Progenitor cell of endocrine pancreas (in vitro differentiated cells): ENCODE results near the gene HLA-E. TPM values are rescaled to one million over a fixed set of nuclear protein-coding genes. Genes with fewer than 3 reads are reported as not detected.
A peak's percentile ranks its signal among the peaks of the same experiment; 100 is the strongest.
"Not testable (repeated sequence)": the region's sequence is repeated elsewhere in the genome, so short reads cannot be mapped to it uniquely, and the experiment has no call there.

Experiments used
- DNase-seq: peaks from one replicate; pipeline ENCODE4 v3.0.0; 2021; ENCODE audit warnings: low spot score; ENCODE audit not compliant: unreplicated experiment
- H3K27ac Mint-ChIP-seq: 2 replicates; pipeline ENCODE4 v1.8.0; 2021; ENCODE audit warnings: mild to moderate bottlenecking, moderate library complexity, mixed read lengths
- H3K27me3 Mint-ChIP-seq: 2 replicates; pipeline ENCODE4 v1.8.0; 2021; ENCODE audit warnings: mixed read lengths
- H3K36me3 Mint-ChIP-seq: 2 replicates; pipeline ENCODE4 v1.8.0; 2022; ENCODE audit warnings: mixed read lengths; ENCODE audit not compliant: insufficient read depth
- H3K4me1 Mint-ChIP-seq: 2 replicates; pipeline ENCODE4 v1.8.0; 2021; ENCODE audit warnings: low read depth, mixed read lengths
- H3K4me3 Mint-ChIP-seq: 2 replicates; pipeline ENCODE4 v1.8.0; 2021; ENCODE audit warnings: low read depth, mild to moderate bottlenecking, moderate library complexity, mixed read lengths
- H3K9me3 Mint-ChIP-seq: 2 replicates; pipeline ENCODE4 v1.8.0; 2021; ENCODE audit warnings: low read depth, mixed read lengths
- CTCF ChIP-seq: fragments of 200-600 bp; sonication (generic); IDR thresholded peaks from one replicate; pipeline ENCODE4 v1.5.0; 2021; ENCODE audit warnings: antibody characterized with exemption, mild to moderate bottlenecking; ENCODE audit not compliant: unreplicated experiment
- total RNA-seq: library from RNA; stranded (reverse); gene quantifications from 2 replicates; pipeline ENCODE4 v1.2.1, GENCODE V29; 2021

Gene HLA-E
- total RNA-seq, 1 donor from 2014 or later = 27.6 TPM

DNA sequence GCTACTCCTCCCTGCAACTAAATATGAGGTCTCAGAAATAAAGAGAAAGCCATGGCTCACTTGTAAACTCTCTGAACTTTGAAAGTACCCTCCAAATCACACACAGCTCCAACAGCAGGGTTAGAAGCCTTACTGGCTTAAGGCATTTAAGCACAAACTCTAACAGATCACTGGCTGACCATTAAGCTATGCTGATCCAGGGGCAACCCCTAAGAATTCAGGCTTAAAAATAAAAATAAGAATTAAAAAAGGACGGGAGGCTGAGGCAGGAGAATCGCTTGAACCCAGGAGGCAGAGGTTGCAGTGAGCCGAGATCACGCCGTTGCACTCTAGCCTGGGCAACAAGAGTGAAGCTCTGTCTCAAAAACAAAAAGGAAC, 21.8 kb downstream of the HLA-E start:
- no peak for TF ChIP-seq CTCF
- Mint-ChIP-seq H3K27me3 (peaks cover 21% of the 10 kb centered on the region), H3K9me3 (no peaks in the 10 kb centered on the region), H3K36me3 (no peaks in the 10 kb centered on the region), H3K4me3 (no peak overlapping the region), H3K4me1 (no peaks in the 10 kb centered on the region), H3K27ac (no peak overlapping the region)
- no peak for DNase-seq

DNA sequence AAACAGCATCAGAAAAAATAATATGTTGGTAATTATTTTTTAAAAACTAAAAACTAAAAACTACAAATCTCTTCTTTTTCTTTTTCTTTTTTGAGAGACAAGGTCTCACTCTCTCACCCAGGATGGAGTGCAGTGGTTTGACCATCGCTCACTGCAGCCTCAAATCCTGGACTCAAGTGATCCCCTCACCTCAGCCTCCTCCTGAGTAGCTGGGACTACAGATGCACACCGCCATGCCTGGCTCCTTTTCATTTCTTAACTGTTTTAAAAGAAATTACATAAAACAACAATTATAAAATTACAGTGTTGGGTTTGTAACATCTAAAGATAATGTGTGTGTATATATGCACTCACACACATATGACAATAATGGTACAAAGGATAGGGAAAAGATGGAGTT, 24.1 kb downstream of the HLA-E start:
- no peak overlapping the region for H3K4me3 Mint-ChIP-seq
- TF ChIP-seq CTCF = no peak
- peaks cover 17% of the 10 kb centered on the region for H3K27me3 Mint-ChIP-seq
- no peaks in the 10 kb centered on the region for H3K36me3 Mint-ChIP-seq
- H3K9me3 Mint-ChIP-seq = peaks cover 3% of the 10 kb centered on the region
- no peaks in the 10 kb centered on the region for H3K4me1 Mint-ChIP-seq
- DNase-seq = no peak
- no peak overlapping the region for H3K27ac Mint-ChIP-seq

GRCh38 chr6:30515106-30515505, 25.8 kb downstream of the HLA-E start:
- H3K4me3 Mint-ChIP-seq = peak overlapping the region; percentile 78
- no peak overlapping the region for H3K27ac Mint-ChIP-seq
- no peaks in the 10 kb centered on the region for H3K36me3 Mint-ChIP-seq
- no peak for DNase-seq
- peaks cover 3% of the 10 kb centered on the region for H3K9me3 Mint-ChIP-seq
- TF ChIP-seq CTCF = no peak
- no peaks in the 10 kb centered on the region for H3K4me1 Mint-ChIP-seq
- H3K27me3 Mint-ChIP-seq = peaks cover 17% of the 10 kb centered on the region

- Mint-ChIP-seq H3K27ac (peak overlapping the region; percentile 98), H3K27me3 (peaks cover 16% of the 10 kb centered on the region), H3K4me3 (peak overlapping the region; percentile 78), H3K9me3 (peaks cover 3% of the 10 kb centered on the region), H3K4me1 (no peaks in the 10 kb centered on the region), H3K36me3 (no peaks in the 10 kb centered on the region)
- DNase-seq = peak; percentile 59
- TF ChIP-seq CTCF = no peak
Measured at GRCh38 chr6:30515944-30516753, 26.8 kb downstream of the HLA-E start.

- peak overlapping the region; percentile 78 for H3K4me3 Mint-ChIP-seq
- not testable (repeated sequence) for DNase-seq, H3K4me1 Mint-ChIP-seq, H3K36me3 Mint-ChIP-seq, H3K9me3 Mint-ChIP-seq
- peak overlapping the region; percentile 98 for H3K27ac Mint-ChIP-seq
- H3K27me3 Mint-ChIP-seq = peaks cover 14% of the 10 kb centered on the region
Measured at GRCh38 chr6:30516754-30517076, 27.4 kb downstream of the HLA-E start.

DNA sequence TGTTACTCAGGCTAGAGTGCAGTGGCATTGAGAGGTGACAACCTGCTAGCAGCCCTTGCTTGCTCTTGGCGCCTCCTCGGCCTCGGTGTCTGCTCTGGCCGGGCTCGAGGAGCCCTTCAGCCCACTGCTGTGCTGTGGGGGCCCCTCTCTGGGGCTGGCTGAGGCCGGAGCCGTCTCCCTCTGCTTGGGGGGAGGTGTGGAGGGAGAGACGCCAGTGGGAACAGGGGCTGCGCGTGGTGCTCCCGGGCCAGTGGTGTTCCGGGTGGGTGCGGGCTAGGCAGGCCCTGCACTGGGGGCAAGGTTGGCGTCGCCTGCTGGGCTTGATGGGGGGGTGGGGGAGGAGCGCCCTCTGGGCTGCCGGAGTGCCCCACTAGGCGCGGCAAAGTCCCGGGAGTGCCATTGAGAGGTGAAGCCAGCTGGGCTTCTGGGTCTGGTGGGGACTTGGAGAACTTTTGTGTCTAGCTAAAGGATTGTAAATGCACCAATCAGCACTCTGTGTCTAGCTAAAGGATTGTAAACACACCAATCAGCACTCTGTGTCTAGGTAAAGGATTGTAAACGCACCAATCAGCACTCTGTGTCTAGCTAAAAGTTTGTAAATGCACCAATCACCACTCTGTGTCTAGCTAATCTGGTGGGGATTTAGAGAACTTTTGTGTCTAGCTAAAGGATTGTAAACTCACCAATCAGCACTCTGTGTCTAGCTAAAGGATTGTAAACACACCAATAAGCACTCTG, 28.6 kb downstream of the HLA-E start:
- H3K27ac Mint-ChIP-seq = peak overlapping the region; percentile 16
- H3K27me3 Mint-ChIP-seq = peaks cover 23% of the 10 kb centered on the region
- not testable (repeated sequence) for H3K4me3 Mint-ChIP-seq, H3K36me3 Mint-ChIP-seq, DNase-seq, H3K4me1 Mint-ChIP-seq, H3K9me3 Mint-ChIP-seq

GRCh38 chr6:30518505-30519145, 29.3 kb downstream of the HLA-E start:
- not testable (repeated sequence) for H3K36me3 Mint-ChIP-seq, H3K27ac Mint-ChIP-seq, DNase-seq, H3K4me1 Mint-ChIP-seq, H3K4me3 Mint-ChIP-seq, H3K9me3 Mint-ChIP-seq
- H3K27me3 Mint-ChIP-seq = peaks cover 30% of the 10 kb centered on the region
